GM23338 (cell line): Measurements from ENCODE around the gene ENTPD1.

Source experiments
- ZNF331 ChIP-seq: fragments of 250-450 bp; sonication (Bioruptor Pico); IDR thresholded peaks from 2 replicates; pipeline ENCODE4 v1.5.0; 2020; ENCODE audit warnings: low read depth, mild to moderate bottlenecking, moderate library complexity
- TF ChIP-seq, protein P1 (sequence below), 2 experiments: fragments of 200-600 bp in 1 of 2; sonication (generic) in 1 of 2; conservative IDR thresholded peaks; 2 replicates each; pipeline versions ENCODE4 v1.5.1 to v1.6.1; 2016 to 2017; ENCODE audit warnings: antibody characterized with exemption in 2 of 2, low read depth in 2 of 2, mild to moderate bottlenecking in 2 of 2, moderate library complexity in 1 of 2

DNA sequence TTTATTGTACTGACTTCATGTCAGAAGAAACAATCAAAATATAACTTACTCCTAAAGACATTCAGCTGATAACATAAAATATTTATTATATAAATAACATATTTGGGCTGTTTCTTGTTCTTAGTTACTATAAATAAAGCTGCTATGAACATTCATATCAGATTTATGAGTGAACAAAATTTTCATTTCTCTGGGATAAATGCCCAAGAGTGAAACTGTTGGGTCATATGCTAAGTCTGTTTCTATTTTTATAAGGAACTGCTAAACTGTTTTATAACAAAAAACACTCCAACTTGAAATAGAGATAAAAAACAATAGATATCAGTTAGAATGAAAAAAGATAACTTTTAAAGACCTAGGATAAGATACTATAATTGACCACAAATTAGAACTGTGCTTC is 125.4 kb downstream of the ENTPD1 start:
- no peak for TF ChIP-seq ZNF331 (CRISPR knock-in tag)
- TF ChIP-seq, protein P1, sequence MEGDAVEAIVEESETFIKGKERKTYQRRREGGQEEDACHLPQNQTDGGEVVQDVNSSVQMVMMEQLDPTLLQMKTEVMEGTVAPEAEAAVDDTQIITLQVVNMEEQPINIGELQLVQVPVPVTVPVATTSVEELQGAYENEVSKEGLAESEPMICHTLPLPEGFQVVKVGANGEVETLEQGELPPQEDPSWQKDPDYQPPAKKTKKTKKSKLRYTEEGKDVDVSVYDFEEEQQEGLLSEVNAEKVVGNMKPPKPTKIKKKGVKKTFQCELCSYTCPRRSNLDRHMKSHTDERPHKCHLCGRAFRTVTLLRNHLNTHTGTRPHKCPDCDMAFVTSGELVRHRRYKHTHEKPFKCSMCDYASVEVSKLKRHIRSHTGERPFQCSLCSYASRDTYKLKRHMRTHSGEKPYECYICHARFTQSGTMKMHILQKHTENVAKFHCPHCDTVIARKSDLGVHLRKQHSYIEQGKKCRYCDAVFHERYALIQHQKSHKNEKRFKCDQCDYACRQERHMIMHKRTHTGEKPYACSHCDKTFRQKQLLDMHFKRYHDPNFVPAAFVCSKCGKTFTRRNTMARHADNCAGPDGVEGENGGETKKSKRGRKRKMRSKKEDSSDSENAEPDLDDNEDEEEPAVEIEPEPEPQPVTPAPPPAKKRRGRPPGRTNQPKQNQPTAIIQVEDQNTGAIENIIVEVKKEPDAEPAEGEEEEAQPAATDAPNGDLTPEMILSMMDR (conservative IDR thresholded peaks at IDR 0.05; ENCODE audit: low read depth in 2 of 2), result no peak
